ENCODE data around the gene CGNL1. TPM values are rescaled to one million over a fixed set of nuclear protein-coding genes. Genes with fewer than 3 reads are reported as not detected.

CGNL1 gene
- polyA plus RNA-seq, 2 donors, result 6.7 to 16.8 TPM

- WGBS, 2 donors, result 92 to 94% methylated on average over 2 of the region's 2 CpGs
- Histone ChIP-seq H3K27me3 (ENCODE audit: control insufficient read depth in 1 of 2, insufficient read depth in 2 of 2, low read length in 2 of 2) (no peaks in the 10 kb centered on the region), H3K9me3 (ENCODE audit: control insufficient read depth in 2 of 2, insufficient read depth in 1 of 2, low read depth in 1 of 2, low read length in 1 of 2) (peaks cover 0 to 4% of the 10 kb centered on the region in 2 donors), H3K4me3 (ENCODE audit: low read depth in 1 of 2, low read length in 2 of 2) (no peak overlapping the region), H3K4me1 (ENCODE audit: control insufficient read depth in 2 of 2, insufficient read depth in 2 of 2, low read length in 1 of 2) (peaks cover 0 to 3% of the 10 kb centered on the region in 2 donors), H3K36me3 (ENCODE audit: control insufficient read depth in 2 of 2, insufficient read depth in 2 of 2, low read length in 1 of 2) (peaks cover 0 to 2% of the 10 kb centered on the region in 2 donors), H3K27ac (ENCODE audit: low read depth in 2 of 2, low read length in 1 of 2) (no peak overlapping the region)
Observed at GRCh38 chr15:57472861-57473260, 96.6 kb downstream of the CGNL1 start.

GRCh38 chr15:57476533-57476975 is 100.2 kb downstream of the CGNL1 start:
- H3K4me1 ChIP-seq (ENCODE audit: control insufficient read depth in 2 of 2, insufficient read depth in 2 of 2, low read length in 1 of 2), result peaks cover 0 to 3% of the 10 kb centered on the region in 2 donors
- no peak overlapping the region for H3K27ac ChIP-seq (ENCODE audit: low read depth in 2 of 2, low read length in 1 of 2)
- 60% methylated on average over 5 of the region's 5 CpGs for WGBS, 2 donors
- H3K36me3 ChIP-seq (ENCODE audit: control insufficient read depth in 2 of 2, insufficient read depth in 2 of 2, low read length in 1 of 2), result peaks cover 0 to 2% of the 10 kb centered on the region in 2 donors
- no peaks in the 10 kb centered on the region for H3K27me3 ChIP-seq (ENCODE audit: control insufficient read depth in 1 of 2, insufficient read depth in 2 of 2, low read length in 2 of 2)
- no peak overlapping the region for H3K4me3 ChIP-seq (ENCODE audit: low read depth in 1 of 2, low read length in 2 of 2)
- peaks cover 0 to 4% of the 10 kb centered on the region in 2 donors for H3K9me3 ChIP-seq (ENCODE audit: control insufficient read depth in 2 of 2, insufficient read depth in 1 of 2, low read depth in 1 of 2, low read length in 1 of 2)

GRCh38 chr15:57477736-57478522 is 101.6 kb downstream of the CGNL1 start:
- H3K4me3 ChIP-seq (ENCODE audit: low read depth in 1 of 2, low read length in 2 of 2), result no peak overlapping the region
- H3K4me1 ChIP-seq (ENCODE audit: control insufficient read depth in 2 of 2, insufficient read depth in 2 of 2, low read length in 1 of 2), result peaks cover 0 to 3% of the 10 kb centered on the region in 2 donors
- H3K27me3 ChIP-seq (ENCODE audit: control insufficient read depth in 1 of 2, insufficient read depth in 2 of 2, low read length in 2 of 2), result no peaks in the 10 kb centered on the region
- peaks cover 0 to 2% of the 10 kb centered on the region in 2 donors for H3K36me3 ChIP-seq (ENCODE audit: control insufficient read depth in 2 of 2, insufficient read depth in 2 of 2, low read length in 1 of 2)
- peaks cover 0 to 4% of the 10 kb centered on the region in 2 donors for H3K9me3 ChIP-seq (ENCODE audit: control insufficient read depth in 2 of 2, insufficient read depth in 1 of 2, low read depth in 1 of 2, low read length in 1 of 2)
- 59 to 85% methylated on average over 9 of the region's 9 CpGs for WGBS, 2 donors
- no peak overlapping the region for H3K27ac ChIP-seq (ENCODE audit: low read depth in 2 of 2, low read length in 1 of 2)

- no peak overlapping the region for H3K27ac ChIP-seq (ENCODE audit: low read depth in 2 of 2, low read length in 1 of 2)
- peaks cover 0 to 2% of the 10 kb centered on the region in 2 donors for H3K9me3 ChIP-seq (ENCODE audit: control insufficient read depth in 2 of 2, insufficient read depth in 1 of 2, low read depth in 1 of 2, low read length in 1 of 2)
- H3K4me3 ChIP-seq (ENCODE audit: low read depth in 1 of 2, low read length in 2 of 2), result no peak overlapping the region
- H3K4me1 ChIP-seq (ENCODE audit: control insufficient read depth in 2 of 2, insufficient read depth in 2 of 2, low read length in 1 of 2), result peaks cover 0 to 3% of the 10 kb centered on the region in 2 donors
- H3K36me3 ChIP-seq (ENCODE audit: control insufficient read depth in 2 of 2, insufficient read depth in 2 of 2, low read length in 1 of 2), result peaks cover 0 to 2% of the 10 kb centered on the region in 2 donors
- WGBS, 2 donors, result 76 to 92% methylated on average over 1 of the region's 1 CpG
- H3K27me3 ChIP-seq (ENCODE audit: control insufficient read depth in 1 of 2, insufficient read depth in 2 of 2, low read length in 2 of 2), result no peaks in the 10 kb centered on the region
Observed at GRCh38 chr15:57479005-57479404, 102.7 kb downstream of the CGNL1 start.

GRCh38 chr15:57481038-57481705 is 104.9 kb downstream of the CGNL1 start:
- Histone ChIP-seq H3K4me1 (ENCODE audit: control insufficient read depth in 2 of 2, insufficient read depth in 2 of 2, low read length in 1 of 2) (no peaks in the 10 kb centered on the region), H3K27ac (ENCODE audit: low read depth in 2 of 2, low read length in 1 of 2) (no peak overlapping the region), H3K27me3 (ENCODE audit: control insufficient read depth in 1 of 2, insufficient read depth in 2 of 2, low read length in 2 of 2) (no peaks in the 10 kb centered on the region), H3K4me3 (ENCODE audit: low read depth in 1 of 2, low read length in 2 of 2) (no peak overlapping the region), H3K9me3 (ENCODE audit: control insufficient read depth in 2 of 2, insufficient read depth in 1 of 2, low read depth in 1 of 2, low read length in 1 of 2) (no peaks in the 10 kb centered on the region), H3K36me3 (ENCODE audit: control insufficient read depth in 2 of 2, insufficient read depth in 2 of 2, low read length in 1 of 2) (no peaks in the 10 kb centered on the region)
- 73 to 89% methylated on average over 3 of the region's 3 CpGs for WGBS, 2 donors

GRCh38 chr15:57485869-57486268 is 109.6 kb downstream of the CGNL1 start:
- Histone ChIP-seq H3K9me3 (ENCODE audit: control insufficient read depth in 2 of 2, insufficient read depth in 1 of 2, low read depth in 1 of 2, low read length in 1 of 2) (no peaks in the 10 kb centered on the region), H3K27me3 (ENCODE audit: control insufficient read depth in 1 of 2, insufficient read depth in 2 of 2, low read length in 2 of 2) (no peaks in the 10 kb centered on the region), H3K27ac (ENCODE audit: low read depth in 2 of 2, low read length in 1 of 2) (peak overlapping the region in 1 of 2 donors; percentile 45), H3K4me3 (ENCODE audit: low read depth in 1 of 2, low read length in 2 of 2) (no peak overlapping the region), H3K4me1 (ENCODE audit: control insufficient read depth in 2 of 2, insufficient read depth in 2 of 2, low read length in 1 of 2) (peaks cover 0 to 3% of the 10 kb centered on the region in 2 donors), H3K36me3 (ENCODE audit: control insufficient read depth in 2 of 2, insufficient read depth in 2 of 2, low read length in 1 of 2) (no peaks in the 10 kb centered on the region)
- 20 to 21% methylated on average over 2 of the region's 2 CpGs for WGBS, 2 donors

- Histone ChIP-seq H3K36me3 (ENCODE audit: control insufficient read depth in 2 of 2, insufficient read depth in 2 of 2, low read length in 1 of 2) (no peaks in the 10 kb centered on the region), H3K9me3 (ENCODE audit: control insufficient read depth in 2 of 2, insufficient read depth in 1 of 2, low read depth in 1 of 2, low read length in 1 of 2) (no peaks in the 10 kb centered on the region), H3K27ac (ENCODE audit: low read depth in 2 of 2, low read length in 1 of 2) (peak overlapping the region; percentile 45 to 77), H3K4me1 (ENCODE audit: control insufficient read depth in 2 of 2, insufficient read depth in 2 of 2, low read length in 1 of 2) (peaks cover 0 to 3% of the 10 kb centered on the region in 2 donors), H3K27me3 (ENCODE audit: control insufficient read depth in 1 of 2, insufficient read depth in 2 of 2, low read length in 2 of 2) (no peaks in the 10 kb centered on the region), H3K4me3 (ENCODE audit: low read depth in 1 of 2, low read length in 2 of 2) (no peak overlapping the region)
Observed at GRCh38 chr15:57486833-57487232, 110.5 kb downstream of the CGNL1 start.

GRCh38 chr15:57489122-57489521 is 112.8 kb downstream of the CGNL1 start:
- no peaks in the 10 kb centered on the region for H3K9me3 ChIP-seq (ENCODE audit: control insufficient read depth in 2 of 2, insufficient read depth in 1 of 2, low read depth in 1 of 2, low read length in 1 of 2)
- H3K27ac ChIP-seq (ENCODE audit: low read depth in 2 of 2, low read length in 1 of 2), result no peak overlapping the region
- peaks cover 0 to 3% of the 10 kb centered on the region in 2 donors for H3K4me1 ChIP-seq (ENCODE audit: control insufficient read depth in 2 of 2, insufficient read depth in 2 of 2, low read length in 1 of 2)
- no peak overlapping the region for H3K4me3 ChIP-seq (ENCODE audit: low read depth in 1 of 2, low read length in 2 of 2)
- H3K36me3 ChIP-seq (ENCODE audit: control insufficient read depth in 2 of 2, insufficient read depth in 2 of 2, low read length in 1 of 2), result no peaks in the 10 kb centered on the region
- no peaks in the 10 kb centered on the region for H3K27me3 ChIP-seq (ENCODE audit: control insufficient read depth in 1 of 2, insufficient read depth in 2 of 2, low read length in 2 of 2)

- WGBS, 2 donors, result 89 to 95% methylated on average over 4 of the region's 4 CpGs
- no peak overlapping the region for H3K4me3 ChIP-seq (ENCODE audit: low read depth in 1 of 2, low read length in 2 of 2)
- peaks cover 6 to 8% of the 10 kb centered on the region in 2 donors for H3K4me1 ChIP-seq (ENCODE audit: control insufficient read depth in 2 of 2, insufficient read depth in 2 of 2, low read length in 1 of 2)
- no peak overlapping the region for H3K27ac ChIP-seq (ENCODE audit: low read depth in 2 of 2, low read length in 1 of 2)
- no peaks in the 10 kb centered on the region for H3K9me3 ChIP-seq (ENCODE audit: control insufficient read depth in 2 of 2, insufficient read depth in 1 of 2, low read depth in 1 of 2, low read length in 1 of 2)
- H3K36me3 ChIP-seq (ENCODE audit: control insufficient read depth in 2 of 2, insufficient read depth in 2 of 2, low read length in 1 of 2), result no peaks in the 10 kb centered on the region
- H3K27me3 ChIP-seq (ENCODE audit: control insufficient read depth in 1 of 2, insufficient read depth in 2 of 2, low read length in 2 of 2), result no peaks in the 10 kb centered on the region
Observed at GRCh38 chr15:57493351-57493750, 117.0 kb downstream of the CGNL1 start.

Data from esophagus (tissue), 2 donors.